ENCODE measurements around the gene CEMIP.

Gene CEMIP

GRCh38 chr15:80830677-80831076 is 51.5 kb downstream of the CEMIP start:
- DNase-seq, result no peak

- no peak for DNase-seq
Observed at GRCh38 chr15:80831192-80831591, 52.0 kb downstream of the CEMIP start.

- no peak for DNase-seq
Observed at GRCh38 chr15:80831606-80832224, 52.5 kb downstream of the CEMIP start.

GRCh38 chr15:80832686-80833085 is 53.5 kb downstream of the CEMIP start:
- no peak for DNase-seq

GRCh38 chr15:80834402-80834801 is 55.2 kb downstream of the CEMIP start:
- DNase-seq, result no peak

GRCh38 chr15:80834906-80835305 is 55.7 kb downstream of the CEMIP start:
- DNase-seq, result no peak

GRCh38 chr15:80835336-80835735 is 56.2 kb downstream of the CEMIP start:
- no peak for DNase-seq

- DNase-seq, result no peak
Observed at GRCh38 chr15:80836223-80836622, 57.1 kb downstream of the CEMIP start.

GRCh38 chr15:80837006-80837405 is 57.8 kb downstream of the CEMIP start:
- DNase-seq, result no peak

GRCh38 chr15:80838012-80838411 is 58.8 kb downstream of the CEMIP start:
- no peak for DNase-seq

GRCh38 chr15:80838666-80839065 is 59.5 kb downstream of the CEMIP start:
- DNase-seq, result no peak

- DNase-seq, result no peak
Observed at GRCh38 chr15:80839764-80840130, 60.6 kb downstream of the CEMIP start.

- no peak for DNase-seq
Observed at GRCh38 chr15:80840182-80841130, 61.3 kb downstream of the CEMIP start.

GRCh38 chr15:80841541-80841940 is 62.4 kb downstream of the CEMIP start:
- DNase-seq, result no peak

GRCh38 chr15:80844011-80844732 is 65.0 kb downstream of the CEMIP start:
- peak; percentile 18 for DNase-seq

- DNase-seq, result no peak
Observed at GRCh38 chr15:80846031-80846815, 67.1 kb downstream of the CEMIP start.

- peak; percentile 61 for DNase-seq
Observed at GRCh38 chr15:80849308-80849707, 70.1 kb downstream of the CEMIP start.

GRCh38 chr15:80850941-80851451 is 71.8 kb downstream of the CEMIP start:
- no peak for DNase-seq

GRCh38 chr15:80852676-80853075 is 73.5 kb downstream of the CEMIP start:
- DNase-seq, result no peak

- DNase-seq, result no peak
Observed at GRCh38 chr15:80854104-80854503, 74.9 kb downstream of the CEMIP start.

GRCh38 chr15:80855206-80855605 is 76.0 kb downstream of the CEMIP start:
- no peak for DNase-seq

- DNase-seq, result no peak
Observed at GRCh38 chr15:80856400-80856799, 77.2 kb downstream of the CEMIP start.

Measured in amniotic stem cell (primary cell).